Inflammatory macrophage (primary cell): ENCODE measurements around the gene OSBPL6.
"Not testable (repeated sequence)": the region's sequence is repeated elsewhere in the genome, so short reads cannot be mapped to it uniquely, and the experiment has no call there.

Source experiments
- DNase-seq, 2 donors: peaks; one replicate each; pipeline ENCODE4 v3.0.0-alpha.2; 2020 to 2022
- total RNA-seq, 18 experiments: gene quantifications; one replicate each; lab custom pipeline; 2026; ENCODE audit warnings: mixed read lengths in 6 of 18, inconsistent platforms in 2 of 18; lab: John Stamatoyannopoulos, UW

The OSBPL6 gene
- total RNA-seq: 0.11 to 1.4 (median 0.54) reads per million in 18 experiments

GRCh38 chr2:178193823-178194599, at the start of gene OSBPL6:
OSBPL6 (plus strand) TSS chr2:178194512; CDS start chr2:178306185, 111,673 bp downstream.
- DNase-seq: peak; percentile 39 to 57

- DNase-seq: no peak
Observed at GRCh38 chr2:178152033-178152432, 42.3 kb upstream of the OSBPL6 start.

- no peak for DNase-seq
Observed at GRCh38 chr2:178152542-178152941, 41.8 kb upstream of the OSBPL6 start.

GRCh38 chr2:178152977-178153376, 41.3 kb upstream of the OSBPL6 start:
- DNase-seq: no peak

GRCh38 chr2:178153878-178154277, 40.4 kb upstream of the OSBPL6 start:
- DNase-seq: not testable (repeated sequence)

- no peak for DNase-seq
Observed at GRCh38 chr2:178155524-178155923, 38.8 kb upstream of the OSBPL6 start.

GRCh38 chr2:178157574-178157973, 36.7 kb upstream of the OSBPL6 start:
- no peak for DNase-seq

GRCh38 chr2:178159966-178160365, 34.3 kb upstream of the OSBPL6 start:
- no peak for DNase-seq

GRCh38 chr2:178160601-178161000, 33.7 kb upstream of the OSBPL6 start:
- DNase-seq: no peak

- DNase-seq: no peak
Observed at GRCh38 chr2:178163395-178163794, 30.9 kb upstream of the OSBPL6 start.

- no peak for DNase-seq
Observed at GRCh38 chr2:178163911-178164310, 30.4 kb upstream of the OSBPL6 start.

- no peak for DNase-seq
Observed at GRCh38 chr2:178173657-178174056, 20.7 kb upstream of the OSBPL6 start.

GRCh38 chr2:178177066-178177679, 17.1 kb upstream of the OSBPL6 start:
- peak; percentile 8 to 12 for DNase-seq

- DNase-seq: not testable (repeated sequence)
Observed at GRCh38 chr2:178180648-178181047, 13.7 kb upstream of the OSBPL6 start.

GRCh38 chr2:178187861-178188260, 6.5 kb upstream of the OSBPL6 start:
- DNase-seq: no peak

- DNase-seq: no peak
Observed at GRCh38 chr2:178188466-178188865, 5.8 kb upstream of the OSBPL6 start.

- peak in 1 of 2 donors; percentile 26 for DNase-seq
Observed at GRCh38 chr2:178191004-178191508, 3.3 kb upstream of the OSBPL6 start.

- no peak for DNase-seq
Observed at GRCh38 chr2:178191511-178191910, 2.8 kb upstream of the OSBPL6 start.

- DNase-seq: no peak
Observed at GRCh38 chr2:178193496-178193822, 853 bp upstream of the OSBPL6 start.

- peak; percentile 7 to 27 for DNase-seq
Observed at GRCh38 chr2:178194600-178195389, 483 bp downstream of the OSBPL6 start.

- DNase-seq: no peak
Observed at GRCh38 chr2:178195390-178196166, 1.3 kb downstream of the OSBPL6 start.

GRCh38 chr2:178197791-178198190, 3.5 kb downstream of the OSBPL6 start:
- DNase-seq: no peak
